ENCODE data around the gene ADGRF3. TPM values are rescaled to one million over a fixed set of nuclear protein-coding genes. Genes with fewer than 3 reads are reported as not detected.

ADGRF3 gene
- total and polyA plus RNA-seq, 2 of the 8 experiments (the other 6 are each of a cell fraction or from before 2014, with no cell fraction given) = 0.54 to 0.69 TPM

GRCh38 chr2:26340831-26341230 lies 5.8 kb downstream of the ADGRF3 start:
- H2AFZ ChIP-seq (ENCODE audit: low read length) = no peak overlapping the region
- CTCF ChIA-PET (ENCODE audit: partially characterized antibody) = no interaction called here

More at GRCh38 chr2:26340831-26341230, 5.8 kb downstream of the ADGRF3 start:
- Histone ChIP-seq H2BK12ac (ENCODE audit: low read depth, low read length) (no peak overlapping the region), H2AK5ac (ENCODE audit: low read depth, low read length) (no peak overlapping the region), H4K20me1 (replicated peaks in 1 of 2; ENCODE audit: control insufficient read depth in 1 of 2, insufficient read depth in 2 of 2, low read length in 2 of 2) (no peaks in the 10 kb centered on the region), H3K23me2 (ENCODE audit: low read depth, low read length) (peaks cover 2% of the 10 kb centered on the region; the same call in 1 of the 2 replicates), H2BK5ac (ENCODE audit: low read depth, low read length) (no peak overlapping the region), H3K27ac (ENCODE audit: low read depth, low read length) (no peak overlapping the region), H3K27me3 (replicated peaks in 1 of 4; ENCODE audit: control insufficient read depth in 3 of 4, extremely low read depth in 1 of 4, insufficient read depth in 3 of 4, low read length in 3 of 4) (no peaks in the 10 kb centered on the region), H3K9me3 (ENCODE audit: insufficient read depth in 2 of 2, low read depth in 1 of 2, low read length in 1 of 2) (no peaks in the 10 kb centered on the region), H3K79me1 (ENCODE audit: low read depth, low read length) (no peaks in the 10 kb centered on the region), H2BK15ac (ENCODE audit: low read length) (no peak overlapping the region), H3K23ac (ENCODE audit: insufficient read length) (no peak overlapping the region), H3K14ac (ENCODE audit: insufficient read length) (no peak overlapping the region), H3K79me2 (ENCODE audit: control insufficient read depth in 1 of 2, insufficient read depth in 2 of 2, low read length in 2 of 2) (peaks cover 0 to 11% of the 10 kb centered on the region in 2 experiments; a peak in 2 of 4 replicates), H3K4me1 (replicated peaks in 1 of 4; ENCODE audit: control insufficient read depth in 3 of 4, insufficient read depth in 4 of 4, low read length in 3 of 4) (peaks cover 0 to 2% (median 0%) of the 10 kb centered on the region in 4 experiments; a peak in 3 of 7 replicates), H3K18ac (ENCODE audit: extremely low read depth, low read length) (no peak overlapping the region), H2BK20ac (ENCODE audit: low read length) (no peak overlapping the region), H4K5ac (ENCODE audit: insufficient read length, low read depth, low read length) (no peak overlapping the region), H3K4me2 (ENCODE audit: insufficient read depth in 1 of 2, low read depth in 2 of 2, low read length in 2 of 2) (no peak overlapping the region), H3K56ac (replicated peaks; ENCODE audit: insufficient read length, low read depth, low read length) (no peak overlapping the region), H3K9ac (replicated peaks in 1 of 4; ENCODE audit: extremely low read depth in 1 of 4, low read depth in 3 of 4, low read length in 3 of 4) (no peak overlapping the region), H2BK120ac (replicated peaks; ENCODE audit: low read depth, low read length) (no peak overlapping the region), H3K36me3 (ENCODE audit: control insufficient read depth in 2 of 4, insufficient read depth in 4 of 4, low read length in 3 of 4) (no peaks in the 10 kb centered on the region), H3K4me3 (ENCODE audit: extremely low read depth in 1 of 4, insufficient read depth in 2 of 4, low read depth in 3 of 4, low read length in 4 of 4) (no peak overlapping the region), H4K8ac (ENCODE audit: extremely low read depth, insufficient read depth, low read length) (no peak overlapping the region), H4K91ac (replicated peaks; ENCODE audit: insufficient read length, low read length) (no peak overlapping the region), H3K4ac (replicated peaks; ENCODE audit: insufficient read length, low read depth, low read length) (no peak overlapping the region)
- 84% methylated on average over 3 of the region's 3 CpGs; no CpG with 5 or more reads in 1 of the 2 experiments for WGBS, 2 experiments (ENCODE audit: extremely low coverage in 1 of 2, insufficient coverage in 1 of 2, insufficient read length in 1 of 2, insufficient replicate concordance in 2 of 2, low coverage in 1 of 2, low lambda C conversion rate in 2 of 2, missing lambda C conversion rate in 1 of 2)
- FAIRE-seq (no peak), DNase-seq (ENCODE audit: low read depth in 1 of 2, low spot score in 2 of 2) (no peak)
- no peak for TF ChIP-seq SUZ12 (IDR thresholded peaks at IDR 0.05; ENCODE audit: low read length)
- TF ChIP-seq NRF1 (IDR thresholded peaks at IDR 0.05; ENCODE audit: low read depth, low read length) = no peak
- TF ChIP-seq EP300 (IDR thresholded peaks at IDR 0.05; ENCODE audit: borderline replicate concordance in 1 of 2, low read depth in 2 of 2, low read length in 2 of 2) = no peak
- no peak for TF ChIP-seq POLR2A (IDR thresholded peaks at IDR 0.05; ENCODE audit: control extremely low read depth in 1 of 2, low read depth in 2 of 2, low read length in 2 of 2)
- TF ChIP-seq POLR2AphosphoS5 (IDR thresholded peaks at IDR 0.05; ENCODE audit: low read depth, low read length) = no peak
- no peak for TF ChIP-seq CHD1 (IDR thresholded peaks at IDR 0.05; ENCODE audit: low read depth, low read length)
- TF ChIP-seq BACH1 (IDR thresholded peaks at IDR 0.05; ENCODE audit: low read length) = no peak
- no peak for TF ChIP-seq HDAC6 (IDR thresholded peaks at IDR 0.05; ENCODE audit: low read depth, low read length)
- no peak for TF ChIP-seq SIRT6 (IDR thresholded peaks at IDR 0.05; ENCODE audit: low read length)
- no peak for TF ChIP-seq SIX5 (IDR thresholded peaks at IDR 0.05; ENCODE audit: low read depth, low read length)
- TF ChIP-seq SP1 (IDR thresholded peaks at IDR 0.05; ENCODE audit: low read depth, low read length) = no peak
- no peak for TF ChIP-seq RNF2 (IDR thresholded peaks at IDR 0.05; ENCODE audit: borderline replicate concordance, low read depth, low read length, missing control alignments, poor library complexity, severe bottlenecking)
- TF ChIP-seq POU5F1 (IDR thresholded peaks at IDR 0.05; ENCODE audit: low read depth, low read length) = no peak
- no peak for TF ChIP-seq SIN3A (conservative IDR thresholded peaks at IDR 0.05 in 1 of 2, IDR thresholded peaks at IDR 0.05 in 1 of 2; ENCODE audit: low read depth in 1 of 2, low read length in 2 of 2)
- no peak for TF ChIP-seq E2F6 (IDR thresholded peaks at IDR 0.05)
- POLR2A ChIA-PET (ENCODE audit: partially characterized antibody) = interaction anchor here (0.8 kb wide), 1 partner anchor 8 kb away, joined by 3 read pairs; no protein-coding TSS in a partner anchor
